Measurements from ENCODE around the gene ASB1.

Gene ASB1

DNA sequence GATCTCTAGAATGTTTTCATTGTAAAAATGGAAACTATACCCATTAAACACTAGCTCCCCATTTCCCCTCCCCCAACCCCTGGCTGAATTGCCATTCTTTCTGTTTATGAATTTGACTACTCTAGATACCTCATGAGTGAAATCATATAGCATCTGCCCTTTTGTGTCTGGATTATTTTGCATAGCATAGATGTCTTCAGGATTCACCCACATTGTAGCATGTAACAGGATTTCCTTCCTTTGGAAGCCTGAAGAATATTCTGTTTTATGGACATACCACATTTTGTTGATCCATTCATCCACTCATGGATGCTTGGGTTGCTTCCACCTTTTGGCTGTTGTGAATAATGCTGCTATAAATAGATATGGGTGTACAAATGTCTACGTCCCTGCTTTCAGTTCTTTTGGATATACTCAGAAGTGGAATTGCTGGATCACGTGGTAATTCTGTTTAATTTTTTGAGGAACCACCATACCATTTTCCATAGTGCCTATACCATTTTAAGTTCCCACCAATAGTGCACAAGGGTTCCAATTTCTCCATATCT lies 7.7 kb upstream of the ASB1 start:
- Histone ChIP-seq H3K23ac (ENCODE audit: low read depth, low read length, poor library complexity) (no peak overlapping the region), H2BK12ac (ENCODE audit: low read length) (no peak overlapping the region), H2AFZ (ENCODE audit: low read length) (no peak overlapping the region), H3K36me3 (replicated peaks in 1 of 2; ENCODE audit: control insufficient read depth in 2 of 2, insufficient read depth in 2 of 2, low read length in 2 of 2) (no peaks in the 10 kb centered on the region), H4K91ac (ENCODE audit: low read depth, low read length, poor library complexity) (no peak overlapping the region), H4K8ac (ENCODE audit: low read depth, low read length) (no peak overlapping the region), H3K14ac (ENCODE audit: low read length) (no peak overlapping the region), H3K9ac (ENCODE audit: low read depth, low read length, poor library complexity) (no peak overlapping the region), H3K27ac (replicated peaks; ENCODE audit: low read length) (no peak overlapping the region), H3K9me3 (replicated peaks in 1 of 2; ENCODE audit: control insufficient read depth in 2 of 2, insufficient read depth in 1 of 2, low read depth in 1 of 2, low read length in 2 of 2) (peaks cover 0 to 2% of the 10 kb centered on the region in 2 donors), H3K4me2 (ENCODE audit: insufficient read depth, low read length, poor library complexity, severe bottlenecking) (no peak overlapping the region), H3K4ac (ENCODE audit: low read length) (no peak overlapping the region), H3K27me3 (ENCODE audit: control insufficient read depth in 3 of 3, insufficient read depth in 3 of 3, low read depth in 1 of 3, low read length in 3 of 3) (no peaks in the 10 kb centered on the region), H3K4me3 (ENCODE audit: low read length in 2 of 2) (no peak overlapping the region), H2BK5ac (ENCODE audit: low read length) (no peak overlapping the region), H2BK15ac (ENCODE audit: low read length) (no peak overlapping the region), H3K79me1 (ENCODE audit: low read depth, low read length) (no peaks in the 10 kb centered on the region), H2AK5ac (ENCODE audit: low read depth, low read length) (no peak overlapping the region), H2BK120ac (ENCODE audit: low read depth, low read length) (no peak overlapping the region), H3K4me1 (ENCODE audit: control insufficient read depth in 2 of 2, insufficient read depth in 1 of 2, low read depth in 1 of 2, low read length in 2 of 2) (peaks cover 2 to 11% of the 10 kb centered on the region in 2 donors), H3K18ac (ENCODE audit: low read length) (no peak overlapping the region)
- no CpG with 5 or more reads among the region's 2 CpGs for WGBS, 2 donors (ENCODE audit: extremely low coverage in 2 of 2, insufficient read length in 2 of 2, insufficient replicate concordance in 1 of 2)
- no peak for DNase-seq (ENCODE audit: low spot score)

DNA sequence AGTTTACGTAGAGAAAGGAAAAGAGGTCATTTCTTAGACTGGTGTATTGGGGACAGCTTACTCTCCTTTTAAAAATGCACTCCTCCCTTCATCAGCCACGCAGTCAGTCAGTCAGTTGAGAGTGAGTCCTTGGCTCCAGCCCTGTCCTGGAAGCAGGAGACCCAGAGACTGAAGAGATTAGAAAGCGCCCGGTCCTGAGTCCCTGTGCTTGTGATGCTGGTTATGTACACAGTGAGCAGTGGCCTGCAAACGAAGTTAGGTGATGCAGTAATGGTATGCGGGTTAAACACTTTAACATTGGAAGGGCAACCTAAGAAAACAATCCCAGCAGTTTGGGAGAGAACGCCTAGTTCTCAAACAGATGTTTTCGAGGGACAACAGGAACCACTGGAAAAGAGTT lies 6.3 kb upstream of the ASB1 start:
- WGBS, 2 donors (ENCODE audit: extremely low coverage in 2 of 2, insufficient read length in 2 of 2, insufficient replicate concordance in 1 of 2): no CpG with 5 or more reads among the region's 8 CpGs

DNA sequence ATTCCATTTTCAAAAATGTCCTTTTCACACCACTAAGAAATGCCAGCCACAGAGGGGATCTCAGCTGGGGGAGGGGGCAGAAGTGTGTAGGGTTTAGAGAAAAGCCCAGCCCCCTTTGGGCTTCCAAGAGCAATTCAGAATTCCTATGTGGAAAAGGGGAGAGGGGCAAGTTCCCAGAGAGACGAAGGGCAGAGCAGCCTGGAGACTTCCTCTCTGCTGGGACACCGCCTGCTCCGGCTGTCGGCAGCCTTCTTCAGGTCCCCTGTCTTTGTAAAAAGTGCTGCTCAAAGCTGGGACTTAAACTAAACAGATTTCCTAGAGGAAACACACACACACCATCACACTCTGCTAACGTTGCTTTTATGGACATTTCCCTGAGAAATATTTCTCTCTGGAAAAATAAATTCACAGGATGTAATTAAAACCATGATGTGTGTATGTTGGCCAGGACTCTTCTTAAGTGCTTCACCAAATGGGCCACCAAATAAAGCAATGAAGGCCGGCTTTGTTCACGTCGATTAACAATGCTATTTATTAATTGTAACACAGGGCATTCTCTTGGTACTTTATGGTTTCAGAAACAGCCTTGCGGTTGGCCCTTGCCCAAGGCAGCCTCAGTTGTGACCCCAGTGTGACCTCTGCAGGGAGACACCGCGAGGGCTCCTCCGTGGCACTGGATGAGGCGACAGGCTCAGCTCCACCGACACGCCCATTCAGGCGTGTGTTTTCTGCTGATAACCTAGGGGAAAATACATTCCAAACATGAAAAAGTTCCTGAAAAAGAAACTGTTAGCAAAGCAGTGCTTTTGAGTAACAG lies 5.6 kb upstream of the ASB1 start:
- no peak overlapping the region for H2BK120ac ChIP-seq (ENCODE audit: low read depth, low read length)
- H3K4me1 ChIP-seq (ENCODE audit: control insufficient read depth in 2 of 2, insufficient read depth in 1 of 2, low read depth in 1 of 2, low read length in 2 of 2): peaks cover 9 to 14% of the 10 kb centered on the region in 2 donors
- no peak overlapping the region for H3K4ac ChIP-seq (ENCODE audit: low read length)
- H3K14ac ChIP-seq (ENCODE audit: low read length): no peak overlapping the region
- no peak overlapping the region for H2BK12ac ChIP-seq (ENCODE audit: low read length)
- no peak overlapping the region for H3K27ac ChIP-seq (replicated peaks; ENCODE audit: low read length)
- no CpG with 5 or more reads among the region's 16 CpGs for WGBS, 2 donors (ENCODE audit: extremely low coverage in 2 of 2, insufficient read length in 2 of 2, insufficient replicate concordance in 1 of 2)
- H3K4me3 ChIP-seq (ENCODE audit: low read length in 2 of 2): no peak overlapping the region
- no peak for DNase-seq (ENCODE audit: low spot score)
- H3K79me1 ChIP-seq (ENCODE audit: low read depth, low read length): peaks cover 2% of the 10 kb centered on the region
- H4K8ac ChIP-seq (ENCODE audit: low read depth, low read length): no peak overlapping the region
- H3K9me3 ChIP-seq (replicated peaks in 1 of 2; ENCODE audit: control insufficient read depth in 2 of 2, insufficient read depth in 1 of 2, low read depth in 1 of 2, low read length in 2 of 2): no peaks in the 10 kb centered on the region
- H2AFZ ChIP-seq (ENCODE audit: low read length): peak overlapping the region; percentile 63
- H3K27me3 ChIP-seq (ENCODE audit: control insufficient read depth in 3 of 3, insufficient read depth in 3 of 3, low read depth in 1 of 3, low read length in 3 of 3): no peaks in the 10 kb centered on the region
- H3K23ac ChIP-seq (ENCODE audit: low read depth, low read length, poor library complexity): no peak overlapping the region
- no peak overlapping the region for H4K91ac ChIP-seq (ENCODE audit: low read depth, low read length, poor library complexity)
- no peak overlapping the region for H2AK5ac ChIP-seq (ENCODE audit: low read depth, low read length)
- H2BK5ac ChIP-seq (ENCODE audit: low read length): no peak overlapping the region
- no peak overlapping the region for H3K9ac ChIP-seq (ENCODE audit: low read depth, low read length, poor library complexity)
- no peak overlapping the region for H3K18ac ChIP-seq (ENCODE audit: low read length)
- H2BK15ac ChIP-seq (ENCODE audit: low read length): no peak overlapping the region
- H3K36me3 ChIP-seq (replicated peaks in 1 of 2; ENCODE audit: control insufficient read depth in 2 of 2, insufficient read depth in 2 of 2, low read length in 2 of 2): no peaks in the 10 kb centered on the region
- H3K4me2 ChIP-seq (ENCODE audit: insufficient read depth, low read length, poor library complexity, severe bottlenecking): no peak overlapping the region

More for the DNA sequence above, 6.3 kb upstream of the ASB1 start:
- H2AK5ac ChIP-seq (ENCODE audit: low read depth, low read length): no peak overlapping the region
- no peak overlapping the region for H3K23ac ChIP-seq (ENCODE audit: low read depth, low read length, poor library complexity)
- H2BK120ac ChIP-seq (ENCODE audit: low read depth, low read length): no peak overlapping the region
- peaks cover 0 to 2% of the 10 kb centered on the region in 2 donors for H3K9me3 ChIP-seq (replicated peaks in 1 of 2; ENCODE audit: control insufficient read depth in 2 of 2, insufficient read depth in 1 of 2, low read depth in 1 of 2, low read length in 2 of 2)
- no peak overlapping the region for H2BK5ac ChIP-seq (ENCODE audit: low read length)
- no peaks in the 10 kb centered on the region for H3K79me1 ChIP-seq (ENCODE audit: low read depth, low read length)
- no peaks in the 10 kb centered on the region for H3K36me3 ChIP-seq (replicated peaks in 1 of 2; ENCODE audit: control insufficient read depth in 2 of 2, insufficient read depth in 2 of 2, low read length in 2 of 2)
- H2AFZ ChIP-seq (ENCODE audit: low read length): peak overlapping the region; percentile 63
- H3K4me2 ChIP-seq (ENCODE audit: insufficient read depth, low read length, poor library complexity, severe bottlenecking): no peak overlapping the region
- H4K8ac ChIP-seq (ENCODE audit: low read depth, low read length): no peak overlapping the region
- no peaks in the 10 kb centered on the region for H3K27me3 ChIP-seq (ENCODE audit: control insufficient read depth in 3 of 3, insufficient read depth in 3 of 3, low read depth in 1 of 3, low read length in 3 of 3)
- DNase-seq (ENCODE audit: low spot score): no peak
- no peak overlapping the region for H3K18ac ChIP-seq (ENCODE audit: low read length)
- H3K4me3 ChIP-seq (ENCODE audit: low read length in 2 of 2): no peak overlapping the region
- no peak overlapping the region for H4K91ac ChIP-seq (ENCODE audit: low read depth, low read length, poor library complexity)
- no peak overlapping the region for H3K27ac ChIP-seq (replicated peaks; ENCODE audit: low read length)
- H2BK15ac ChIP-seq (ENCODE audit: low read length): no peak overlapping the region
- H2BK12ac ChIP-seq (ENCODE audit: low read length): no peak overlapping the region
- no peak overlapping the region for H3K9ac ChIP-seq (ENCODE audit: low read depth, low read length, poor library complexity)
- H3K4me1 ChIP-seq (ENCODE audit: control insufficient read depth in 2 of 2, insufficient read depth in 1 of 2, low read depth in 1 of 2, low read length in 2 of 2): peaks cover 3 to 11% of the 10 kb centered on the region in 2 donors
- H3K4ac ChIP-seq (ENCODE audit: low read length): no peak overlapping the region
- H3K14ac ChIP-seq (ENCODE audit: low read length): no peak overlapping the region

DNA sequence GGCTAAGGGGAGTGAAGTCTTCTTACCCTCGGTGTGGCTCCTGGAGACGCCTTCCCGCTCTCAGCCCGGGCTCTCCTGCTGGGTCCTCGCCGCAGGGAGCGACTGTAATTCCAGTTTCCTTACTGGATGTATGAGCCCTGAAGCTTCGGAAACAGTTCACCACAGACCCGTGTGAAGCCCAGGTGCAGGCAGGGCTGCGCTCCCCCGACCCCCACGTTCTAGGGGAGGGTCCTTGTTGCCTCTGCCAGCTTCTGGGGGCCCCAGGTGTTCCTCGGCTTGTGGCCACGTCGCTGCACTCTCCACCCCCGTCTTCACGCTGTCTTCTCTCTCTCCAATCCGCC lies 5.1 kb upstream of the ASB1 start:
- no CpG with 5 or more reads among the region's 18 CpGs for WGBS, 2 donors (ENCODE audit: extremely low coverage in 2 of 2, insufficient read length in 2 of 2, insufficient replicate concordance in 1 of 2)
- Histone ChIP-seq H4K91ac (ENCODE audit: low read depth, low read length, poor library complexity) (no peak overlapping the region), H2BK12ac (ENCODE audit: low read length) (no peak overlapping the region), H3K23ac (ENCODE audit: low read depth, low read length, poor library complexity) (no peak overlapping the region), H3K4ac (ENCODE audit: low read length) (no peak overlapping the region), H2BK120ac (ENCODE audit: low read depth, low read length) (no peak overlapping the region), H3K18ac (ENCODE audit: low read length) (no peak overlapping the region), H3K4me2 (ENCODE audit: insufficient read depth, low read length, poor library complexity, severe bottlenecking) (no peak overlapping the region), H3K79me1 (ENCODE audit: low read depth, low read length) (peaks cover 2% of the 10 kb centered on the region), H2AFZ (ENCODE audit: low read length) (peak overlapping the region; percentile 63), H2AK5ac (ENCODE audit: low read depth, low read length) (no peak overlapping the region), H3K4me3 (ENCODE audit: low read length in 2 of 2) (no peak overlapping the region), H2BK5ac (ENCODE audit: low read length) (no peak overlapping the region), H2BK15ac (ENCODE audit: low read length) (no peak overlapping the region), H4K8ac (ENCODE audit: low read depth, low read length) (no peak overlapping the region), H3K27ac (replicated peaks; ENCODE audit: low read length) (no peak overlapping the region), H3K27me3 (ENCODE audit: control insufficient read depth in 3 of 3, insufficient read depth in 3 of 3, low read depth in 1 of 3, low read length in 3 of 3) (no peaks in the 10 kb centered on the region), H3K14ac (ENCODE audit: low read length) (no peak overlapping the region), H3K36me3 (replicated peaks in 1 of 2; ENCODE audit: control insufficient read depth in 2 of 2, insufficient read depth in 2 of 2, low read length in 2 of 2) (no peaks in the 10 kb centered on the region), H3K9me3 (replicated peaks in 1 of 2; ENCODE audit: control insufficient read depth in 2 of 2, insufficient read depth in 1 of 2, low read depth in 1 of 2, low read length in 2 of 2) (no peaks in the 10 kb centered on the region), H3K4me1 (ENCODE audit: control insufficient read depth in 2 of 2, insufficient read depth in 1 of 2, low read depth in 1 of 2, low read length in 2 of 2) (peaks cover 9 to 16% of the 10 kb centered on the region in 2 donors), H3K9ac (ENCODE audit: low read depth, low read length, poor library complexity) (no peak overlapping the region)
- DNase-seq (ENCODE audit: low spot score): no peak
